Caco-2 (cell line): ENCODE measurements around the gene FSHR. TPM values are rescaled to one million over a fixed set of nuclear protein-coding genes. Genes with fewer than 3 reads are reported as not detected.
A peak's percentile ranks its signal among the peaks of the same experiment; 100 is the strongest.

Experiments
- BruUV-seq: library from RNA; stranded (reverse); fragments of 400-500 nt; replicated peaks from 2 replicates; lab custom pipeline; 2021; lab: Mats Ljungman, UMichigan
- CTCF ChIA-PET: fragments of 300-600 bp; sonication (Branson Sonifier 250); formaldehyde crosslinking; loops from one replicate; lab custom pipeline; 2022; ENCODE audit warnings: antibody characterized with exemption; lab: Charles Lee
- POLR2A ChIA-PET: fragments of 300-600 bp; sonication (Branson Sonifier 250); formaldehyde crosslinking; loops from one replicate; lab custom pipeline; 2022; ENCODE audit warnings: antibody characterized with exemption; lab: Charles Lee
- DNase-seq, 2 experiments: peaks; one replicate each; pipeline versions ENCODE4 v3.0.0 to v3.0.0-alpha.2; 2020 to 2022
- H3K27me3 ChIP-seq: replicated peaks from 2 replicates; pipeline ENCODE4 v1.6.0; 2011; ENCODE audit warnings: low read length; ENCODE audit not compliant: control insufficient read depth, insufficient read depth
- H3K36me3 ChIP-seq: 2 replicates; pipeline ENCODE4 v1.5.1; 2011; ENCODE audit warnings: low read length; ENCODE audit not compliant: control insufficient read depth, insufficient read depth
- H3K4me1 ChIP-seq: fragments of 250-450 bp; sonication (Bioruptor Pico); 2 replicates; pipeline ENCODE4 v1.5.1; 2020; ENCODE audit warnings: mild to moderate bottlenecking
- H3K4me3 ChIP-seq: 2 replicates; pipeline ENCODE4 v1.5.1; 2011; ENCODE audit warnings: low read depth, mild to moderate bottlenecking, control low read depth, low read length
- H3K9me3 ChIP-seq: fragments of 250-450 bp; sonication (Bioruptor Pico); 2 replicates; pipeline ENCODE4 v1.5.1; 2020; ENCODE audit warnings: mild to moderate bottlenecking, moderate library complexity
- H3K27ac Mint-ChIP-seq: one replicate; pipeline ENCODE4 v1.8.0; 2022; ENCODE audit warnings: mixed read lengths; ENCODE audit not compliant: unreplicated experiment
- H3K27me3 Mint-ChIP-seq: one replicate; pipeline ENCODE4 v1.8.0; 2022; ENCODE audit warnings: mixed read lengths; ENCODE audit not compliant: insufficient read depth, unreplicated experiment
- H3K36me3 Mint-ChIP-seq: one replicate; pipeline ENCODE4 v1.8.0; 2022; ENCODE audit warnings: mild to moderate bottlenecking, mixed read lengths; ENCODE audit not compliant: insufficient read depth, unreplicated experiment
- H3K4me1 Mint-ChIP-seq: one replicate; pipeline ENCODE4 v1.8.0; 2022; ENCODE audit warnings: low read depth, mixed read lengths; ENCODE audit not compliant: unreplicated experiment
- H3K4me3 Mint-ChIP-seq: one replicate; pipeline ENCODE4 v1.8.0; 2022; ENCODE audit warnings: mild to moderate bottlenecking, moderate library complexity, mixed read lengths; ENCODE audit not compliant: unreplicated experiment
- H3K9me3 Mint-ChIP-seq: one replicate; pipeline ENCODE4 v1.8.0; 2022; ENCODE audit warnings: mixed read lengths; ENCODE audit not compliant: unreplicated experiment
- intact Hi-C: fragments of 100-400 bp; cut with micrococcal nuclease; formaldehyde crosslinking; loops from one replicate; pipeline ENCODE4 v1.10.0; 2022; ENCODE audit not compliant: unreplicated experiment
- total RNA-seq: library from RNA; stranded (reverse); gene quantifications from 2 replicates; pipeline ENCODE4 v1.2.3, GENCODE V29; 2022
- TF ChIP-seq, protein P1 (sequence below), 2 experiments: fragments of 200-600 bp in 1 of 2; IDR thresholded peaks; 1 replicate in 1 of 2; 2 replicates in 1 of 2; pipeline versions ENCODE4 v1.5.1 to v1.8.0; 2011 to 2022; ENCODE audit warnings: antibody characterized with exemption in 1 of 2, control low read depth in 1 of 2, inconsistent platforms in 1 of 2, low read depth in 1 of 2, low read length in 1 of 2, mild to moderate bottlenecking in 1 of 2, moderate library complexity in 1 of 2; ENCODE audit not compliant: insufficient read depth in 1 of 2, severe bottlenecking in 1 of 2, unreplicated experiment in 1 of 2

FSHR gene
- total RNA-seq, 1 experiment from 2014 or later = 0.41 TPM

DNA sequence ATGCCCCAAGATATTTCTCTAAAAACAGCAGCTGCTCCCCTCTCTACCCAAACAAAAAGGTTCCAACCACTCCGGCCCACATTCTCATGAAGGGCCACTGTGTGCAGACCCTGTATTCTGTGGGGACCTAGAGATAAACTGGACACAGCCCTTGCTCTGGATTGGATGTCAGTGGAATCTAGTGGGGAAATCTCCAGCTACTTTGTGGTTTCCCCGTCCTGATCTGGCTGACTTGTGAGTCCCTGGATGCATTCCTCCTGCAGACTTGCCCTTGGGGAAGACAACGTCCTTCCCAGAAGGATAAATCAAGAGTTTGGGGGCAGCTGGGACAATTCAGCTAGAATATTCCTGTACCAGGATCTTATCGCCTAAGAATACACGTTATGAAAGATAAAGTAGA, 151.1 kb downstream of the FSHR start:
- H3K4me1 Mint-ChIP-seq = peaks cover 18% of the 10 kb centered on the region
- H3K4me3 ChIP-seq = no peak overlapping the region
- H3K9me3 Mint-ChIP-seq = peaks cover 16% of the 10 kb centered on the region
- no TSS peak for BruUV-seq
- no peak overlapping the region for H3K4me3 Mint-ChIP-seq
- no peaks in the 10 kb centered on the region for H3K36me3 Mint-ChIP-seq
- H3K4me1 ChIP-seq = peaks cover 26% of the 10 kb centered on the region
- TF ChIP-seq, protein P1, sequence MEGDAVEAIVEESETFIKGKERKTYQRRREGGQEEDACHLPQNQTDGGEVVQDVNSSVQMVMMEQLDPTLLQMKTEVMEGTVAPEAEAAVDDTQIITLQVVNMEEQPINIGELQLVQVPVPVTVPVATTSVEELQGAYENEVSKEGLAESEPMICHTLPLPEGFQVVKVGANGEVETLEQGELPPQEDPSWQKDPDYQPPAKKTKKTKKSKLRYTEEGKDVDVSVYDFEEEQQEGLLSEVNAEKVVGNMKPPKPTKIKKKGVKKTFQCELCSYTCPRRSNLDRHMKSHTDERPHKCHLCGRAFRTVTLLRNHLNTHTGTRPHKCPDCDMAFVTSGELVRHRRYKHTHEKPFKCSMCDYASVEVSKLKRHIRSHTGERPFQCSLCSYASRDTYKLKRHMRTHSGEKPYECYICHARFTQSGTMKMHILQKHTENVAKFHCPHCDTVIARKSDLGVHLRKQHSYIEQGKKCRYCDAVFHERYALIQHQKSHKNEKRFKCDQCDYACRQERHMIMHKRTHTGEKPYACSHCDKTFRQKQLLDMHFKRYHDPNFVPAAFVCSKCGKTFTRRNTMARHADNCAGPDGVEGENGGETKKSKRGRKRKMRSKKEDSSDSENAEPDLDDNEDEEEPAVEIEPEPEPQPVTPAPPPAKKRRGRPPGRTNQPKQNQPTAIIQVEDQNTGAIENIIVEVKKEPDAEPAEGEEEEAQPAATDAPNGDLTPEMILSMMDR (IDR thresholded peaks at IDR 0.05; ENCODE audit: insufficient read depth in 1 of 2, low read depth in 1 of 2, low read length in 1 of 2, severe bottlenecking in 1 of 2, unreplicated experiment in 1 of 2) = no peak
- no peaks in the 10 kb centered on the region for H3K9me3 ChIP-seq
- DNase-seq = no peak
- intact Hi-C loops = no loop called here
- CTCF ChIA-PET = no interaction called here
- no peaks in the 10 kb centered on the region for H3K36me3 ChIP-seq
- no peak overlapping the region for H3K27ac Mint-ChIP-seq
- no peaks in the 10 kb centered on the region for H3K27me3 Mint-ChIP-seq
- POLR2A ChIA-PET = no interaction called here
- no peaks in the 10 kb centered on the region for H3K27me3 ChIP-seq

DNA sequence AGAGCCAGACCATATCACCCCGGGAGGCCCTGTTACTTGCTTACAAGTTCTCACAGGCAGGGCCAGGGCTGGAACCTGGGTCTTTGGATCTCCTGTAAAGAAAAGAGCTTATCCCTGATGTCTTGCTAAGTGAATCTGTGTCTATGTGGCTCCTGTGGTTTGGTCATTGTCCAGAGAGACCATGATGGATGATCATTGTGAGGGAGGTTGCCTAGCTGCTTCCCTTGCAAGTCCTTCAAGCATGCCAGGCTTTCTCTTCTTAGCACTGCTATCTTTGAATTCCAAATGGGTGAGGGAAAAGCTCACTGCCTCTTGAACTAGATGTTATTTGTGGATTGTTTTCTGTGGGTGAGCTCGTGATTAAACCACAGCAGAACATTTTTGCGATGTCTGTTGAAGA, 151.6 kb downstream of the FSHR start:
- ChIA-PET CTCF (no interaction called here), POLR2A (no interaction called here)
- Mint-ChIP-seq H3K27me3 (no peaks in the 10 kb centered on the region), H3K27ac (no peak overlapping the region), H3K4me3 (no peak overlapping the region), H3K36me3 (no peaks in the 10 kb centered on the region), H3K4me1 (peaks cover 18% of the 10 kb centered on the region), H3K9me3 (peaks cover 16% of the 10 kb centered on the region)
- H3K9me3 ChIP-seq = no peaks in the 10 kb centered on the region
- intact Hi-C loops = no loop called here
- BruUV-seq = no TSS peak
- H3K27me3 ChIP-seq = no peaks in the 10 kb centered on the region
- DNase-seq = no peak
- H3K36me3 ChIP-seq = no peaks in the 10 kb centered on the region
- TF ChIP-seq, protein P1 (IDR thresholded peaks at IDR 0.05; ENCODE audit: insufficient read depth in 1 of 2, low read depth in 1 of 2, low read length in 1 of 2, severe bottlenecking in 1 of 2, unreplicated experiment in 1 of 2) = no peak
- H3K4me1 ChIP-seq = peaks cover 26% of the 10 kb centered on the region
- no peak overlapping the region for H3K4me3 ChIP-seq

DNA sequence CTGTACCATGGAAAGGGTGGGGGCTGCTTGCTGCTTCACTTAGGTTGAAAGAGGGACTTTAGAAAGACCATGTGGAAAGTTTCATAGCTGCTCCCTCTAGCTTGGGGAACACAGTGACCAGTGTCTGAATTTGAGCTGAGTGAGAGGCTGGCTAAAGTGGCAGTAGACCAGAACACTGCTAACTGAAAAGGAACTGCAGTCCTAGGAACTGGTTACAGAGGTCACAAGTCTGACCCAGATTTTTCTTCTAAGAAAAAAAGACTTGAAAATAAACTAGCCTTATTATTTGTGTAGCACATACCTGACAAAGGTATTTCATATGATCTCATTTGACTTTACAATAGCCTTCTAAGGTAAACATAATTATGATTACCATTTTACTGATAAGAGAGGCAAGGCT, 153.6 kb downstream of the FSHR start:
- peaks cover 18% of the 10 kb centered on the region for H3K4me1 Mint-ChIP-seq
- POLR2A ChIA-PET = no interaction called here
- Histone ChIP-seq H3K9me3 (no peaks in the 10 kb centered on the region), H3K4me1 (peaks cover 26% of the 10 kb centered on the region), H3K36me3 (no peaks in the 10 kb centered on the region), H3K4me3 (no peak overlapping the region), H3K27me3 (no peaks in the 10 kb centered on the region)
- BruUV-seq = no TSS peak
- DNase-seq = peak in 1 of 2 experiments; percentile 42
- intact Hi-C loops = loop anchor here (2.0 kb wide), 2 partner anchors 26 to 54 kb away; no protein-coding TSS in a partner anchor
- H3K36me3 Mint-ChIP-seq = no peaks in the 10 kb centered on the region
- H3K9me3 Mint-ChIP-seq = no peaks in the 10 kb centered on the region
- peak overlapping the region; percentile 29 for H3K4me3 Mint-ChIP-seq
- CTCF ChIA-PET = no interaction called here
- H3K27ac Mint-ChIP-seq = peak overlapping the region; percentile 83
- H3K27me3 Mint-ChIP-seq = no peaks in the 10 kb centered on the region
- TF ChIP-seq, protein P1 (IDR thresholded peaks at IDR 0.05; ENCODE audit: insufficient read depth in 1 of 2, low read depth in 1 of 2, low read length in 1 of 2, severe bottlenecking in 1 of 2, unreplicated experiment in 1 of 2) = no peak
